ENCODE results near the gene ARF3.
"Not testable (repeated sequence)": the region's sequence is repeated elsewhere in the genome, so short reads cannot be mapped to it uniquely, and the experiment has no call there.

Gene ARF3

DNA sequence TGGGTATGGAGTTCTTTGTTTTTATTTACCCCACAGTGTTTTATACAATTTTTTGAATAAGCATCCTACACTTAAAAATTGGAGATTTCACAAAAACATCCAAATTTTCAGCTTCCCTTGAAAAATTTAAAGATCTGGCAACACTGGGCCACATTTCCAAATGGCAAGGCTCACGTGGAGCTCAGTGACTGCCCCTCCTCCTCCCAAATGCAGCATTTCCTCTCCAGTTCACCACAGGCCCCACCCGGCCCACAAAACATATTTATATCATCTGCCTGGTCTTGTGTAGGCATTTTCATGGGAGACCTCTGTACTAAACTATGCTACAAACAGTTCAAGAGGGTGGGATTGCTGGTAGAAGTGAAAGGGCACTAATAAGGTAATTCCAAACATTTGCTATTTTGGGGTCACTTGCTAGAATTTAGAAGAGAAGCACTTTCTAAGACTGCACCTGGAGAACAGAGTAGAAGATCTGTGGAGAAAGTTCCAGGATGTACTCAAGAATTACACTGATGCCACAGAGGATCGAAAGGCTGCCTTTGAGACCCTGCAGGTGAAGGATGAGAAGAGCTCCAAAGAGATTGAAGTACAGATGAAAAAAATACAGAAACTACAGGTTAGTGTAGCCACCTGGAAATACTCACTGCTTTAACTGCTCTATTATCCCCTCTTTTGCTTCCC lies 39.3 kb downstream of the ARF3 start:
- no peak overlapping the region for H3K23ac ChIP-seq (ENCODE audit: low read length in 2 of 2)

DNA sequence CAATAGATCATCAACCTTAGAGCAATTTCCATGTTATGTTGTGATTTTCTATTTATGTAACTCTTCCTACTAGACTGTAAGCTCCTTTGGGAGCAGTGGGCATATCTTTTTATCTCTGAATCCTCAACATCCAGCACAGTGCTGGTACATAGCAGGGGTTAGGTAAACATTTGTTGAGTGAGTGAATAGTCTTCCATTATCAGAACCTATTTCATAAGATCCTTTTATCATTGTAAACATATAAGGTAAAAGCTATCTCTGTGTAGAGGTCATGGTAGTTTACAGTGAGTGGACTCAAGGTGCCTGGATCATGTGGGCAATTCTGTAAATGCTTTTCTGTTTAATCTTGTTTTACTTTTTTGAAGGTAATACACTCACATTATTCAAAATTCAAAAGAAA lies 47.1 kb downstream of the ARF3 start:
- Histone ChIP-seq H3K4me2 (ENCODE audit: low read length, poor library complexity, severe bottlenecking) (no peak overlapping the region), H2AFZ (ENCODE audit: low read depth, low read length) (no peak overlapping the region), H3K4me3 (ENCODE audit: insufficient read depth in 1 of 2, low read depth in 1 of 2, low read length in 2 of 2) (no peak overlapping the region), H3K9me3 (ENCODE audit: control insufficient read depth, low read length) (no peaks in the 10 kb centered on the region), H2BK5ac (ENCODE audit: low read depth, low read length, poor library complexity, severe bottlenecking) (no peak overlapping the region), H3K4ac (ENCODE audit: low read depth in 1 of 2, low read length in 2 of 2) (no peak overlapping the region), H2BK15ac (ENCODE audit: low read depth, poor library complexity, severe bottlenecking) (no peak overlapping the region), H3K18ac (ENCODE audit: low read depth in 1 of 2, low read length in 2 of 2) (no peak overlapping the region), H4K91ac (ENCODE audit: low read length) (no peak overlapping the region), H3K27ac (ENCODE audit: low read length, poor library complexity, severe bottlenecking) (no peak overlapping the region), H2BK120ac (ENCODE audit: low read depth, low read length) (no peak overlapping the region), H2AK5ac (ENCODE audit: low read length, severe bottlenecking) (no peak overlapping the region), H2BK12ac (ENCODE audit: low read length in 2 of 2) (no peak overlapping the region), H3K23ac (ENCODE audit: low read length in 2 of 2) (no peak overlapping the region), H3K4me1 (ENCODE audit: control insufficient read depth, insufficient read depth, low read depth, low read length) (no peaks in the 10 kb centered on the region), H3K36me3 (ENCODE audit: control insufficient read depth in 1 of 2, insufficient read depth in 2 of 2, low read depth in 1 of 2, low read length in 2 of 2) (peaks cover 0 to 3% of the 10 kb centered on the region in 2 experiments), H3K27me3 (ENCODE audit: control insufficient read depth in 1 of 2, insufficient read depth in 1 of 2, low read length in 2 of 2) (peaks cover 0 to 2% of the 10 kb centered on the region in 2 experiments), H3K14ac (ENCODE audit: low read length in 2 of 2) (no peak overlapping the region), H4K8ac (ENCODE audit: low read length) (no peak overlapping the region), H3K79me1 (replicated peaks; ENCODE audit: low read length, poor library complexity, severe bottlenecking) (no peaks in the 10 kb centered on the region), H3K9ac (ENCODE audit: low read length) (no peak overlapping the region)
- no peak for DNase-seq

More for the DNA sequence above, 39.3 kb downstream of the ARF3 start:
- H3K9me3 ChIP-seq (ENCODE audit: control insufficient read depth, low read length), result no peaks in the 10 kb centered on the region
- peaks cover 2% of the 10 kb centered on the region for H3K79me1 ChIP-seq (replicated peaks; ENCODE audit: low read length, poor library complexity, severe bottlenecking)
- no peak overlapping the region for H3K4ac ChIP-seq (ENCODE audit: low read depth in 1 of 2, low read length in 2 of 2)
- H2BK15ac ChIP-seq (ENCODE audit: low read depth, poor library complexity, severe bottlenecking), result no peak overlapping the region
- H3K4me1 ChIP-seq (ENCODE audit: control insufficient read depth, insufficient read depth, low read depth, low read length), result no peaks in the 10 kb centered on the region
- H2BK120ac ChIP-seq (ENCODE audit: low read depth, low read length), result no peak overlapping the region
- no peak overlapping the region for H3K9ac ChIP-seq (ENCODE audit: low read length)
- H3K4me3 ChIP-seq (ENCODE audit: insufficient read depth in 1 of 2, low read depth in 1 of 2, low read length in 2 of 2), result no peak overlapping the region
- no peak overlapping the region for H3K4me2 ChIP-seq (ENCODE audit: low read length, poor library complexity, severe bottlenecking)
- H4K8ac ChIP-seq (ENCODE audit: low read length), result no peak overlapping the region
- DNase-seq, result no peak
- H3K27me3 ChIP-seq (ENCODE audit: control insufficient read depth in 1 of 2, insufficient read depth in 1 of 2, low read length in 2 of 2), result no peaks in the 10 kb centered on the region
- H3K18ac ChIP-seq (ENCODE audit: low read depth in 1 of 2, low read length in 2 of 2), result no peak overlapping the region
- H3K27ac ChIP-seq (ENCODE audit: low read length, poor library complexity, severe bottlenecking), result no peak overlapping the region
- no peak overlapping the region for H2BK12ac ChIP-seq (ENCODE audit: low read length in 2 of 2)
- no peak overlapping the region for H2BK5ac ChIP-seq (ENCODE audit: low read depth, low read length, poor library complexity, severe bottlenecking)
- no peak overlapping the region for H2AK5ac ChIP-seq (ENCODE audit: low read length, severe bottlenecking)
- H2AFZ ChIP-seq (ENCODE audit: low read depth, low read length), result no peak overlapping the region
- H4K91ac ChIP-seq (ENCODE audit: low read length), result no peak overlapping the region
- 84% methylated on average over 2 of the region's 3 CpGs for WGBS
- H3K36me3 ChIP-seq (ENCODE audit: control insufficient read depth in 1 of 2, insufficient read depth in 2 of 2, low read depth in 1 of 2, low read length in 2 of 2), result peaks cover 15 to 20% of the 10 kb centered on the region in 2 experiments
- H3K14ac ChIP-seq (ENCODE audit: low read length in 2 of 2), result no peak overlapping the region

DNA sequence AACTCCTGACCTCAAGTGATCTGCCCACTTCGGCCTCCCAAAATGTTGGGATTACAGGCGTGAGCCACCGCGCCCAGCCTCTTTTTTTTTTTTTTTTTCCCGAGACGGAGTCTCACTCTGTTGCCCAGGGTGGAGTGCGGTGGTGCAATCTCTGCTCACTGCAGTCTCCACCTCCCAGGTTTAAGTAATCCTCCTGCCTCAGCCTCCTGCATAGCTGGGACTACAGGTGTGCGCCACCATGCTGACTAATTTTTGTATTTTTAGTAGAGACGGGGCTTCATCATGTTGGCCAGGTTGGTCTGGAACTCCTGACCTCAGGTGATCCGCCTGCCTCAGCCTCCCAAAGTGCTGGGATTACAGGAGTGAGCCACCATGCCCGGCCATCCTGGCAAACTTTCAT lies 47.6 kb downstream of the ARF3 start:
- not testable (repeated sequence) for H3K79me1 ChIP-seq (replicated peaks; ENCODE audit: low read length, poor library complexity, severe bottlenecking); H3K4me3 ChIP-seq (ENCODE audit: insufficient read depth in 1 of 2, low read depth in 1 of 2, low read length in 2 of 2); H3K36me3 ChIP-seq (ENCODE audit: control insufficient read depth in 1 of 2, insufficient read depth in 2 of 2, low read depth in 1 of 2, low read length in 2 of 2); H3K4me2 ChIP-seq (ENCODE audit: low read length, poor library complexity, severe bottlenecking); H3K4me1 ChIP-seq (ENCODE audit: control insufficient read depth, insufficient read depth, low read depth, low read length); H3K27ac ChIP-seq (ENCODE audit: low read length, poor library complexity, severe bottlenecking); H3K9ac ChIP-seq (ENCODE audit: low read length); H3K9me3 ChIP-seq (ENCODE audit: control insufficient read depth, low read length); DNase-seq; H3K14ac ChIP-seq (ENCODE audit: low read length in 2 of 2); H3K27me3 ChIP-seq (ENCODE audit: control insufficient read depth in 1 of 2, insufficient read depth in 1 of 2, low read length in 2 of 2); H2AFZ ChIP-seq (ENCODE audit: low read depth, low read length); H2BK120ac ChIP-seq (ENCODE audit: low read depth, low read length); H4K91ac ChIP-seq (ENCODE audit: low read length); H4K8ac ChIP-seq (ENCODE audit: low read length); H3K23ac ChIP-seq (ENCODE audit: low read length in 2 of 2); H2AK5ac ChIP-seq (ENCODE audit: low read length, severe bottlenecking); H2BK5ac ChIP-seq (ENCODE audit: low read depth, low read length, poor library complexity, severe bottlenecking); H3K18ac ChIP-seq (ENCODE audit: low read depth in 1 of 2, low read length in 2 of 2); H3K4ac ChIP-seq (ENCODE audit: low read depth in 1 of 2, low read length in 2 of 2); H2BK15ac ChIP-seq (ENCODE audit: low read depth, poor library complexity, severe bottlenecking); H2BK12ac ChIP-seq (ENCODE audit: low read length in 2 of 2)
- 84% methylated on average over 9 of the region's 11 CpGs for WGBS

DNA sequence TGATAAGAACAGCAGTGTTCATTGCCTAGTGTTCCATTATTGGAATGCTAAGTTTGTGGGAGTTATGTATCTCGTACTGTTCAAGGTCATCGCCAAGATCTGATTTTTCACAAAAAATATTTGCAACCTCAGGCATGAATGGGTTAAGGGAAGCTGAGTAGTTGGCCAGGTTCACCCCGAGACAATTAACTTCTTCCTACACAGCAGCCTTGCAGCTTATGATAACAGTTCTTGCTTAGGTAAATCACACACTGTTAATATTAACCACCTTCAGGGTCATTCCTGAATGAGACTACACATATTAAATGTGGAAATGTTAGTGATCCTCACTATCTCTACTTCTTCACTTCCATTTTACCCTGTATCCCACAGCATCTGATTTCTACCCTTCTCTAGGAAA lies 50.0 kb downstream of the ARF3 start:
- Histone ChIP-seq H3K9ac (ENCODE audit: low read length) (no peak overlapping the region), H3K4ac (ENCODE audit: low read depth in 1 of 2, low read length in 2 of 2) (no peak overlapping the region), H3K18ac (ENCODE audit: low read depth in 1 of 2, low read length in 2 of 2) (no peak overlapping the region), H3K4me3 (ENCODE audit: insufficient read depth in 1 of 2, low read depth in 1 of 2, low read length in 2 of 2) (no peak overlapping the region), H4K8ac (ENCODE audit: low read length) (no peak overlapping the region), H3K4me2 (ENCODE audit: low read length, poor library complexity, severe bottlenecking) (no peak overlapping the region), H2AK5ac (ENCODE audit: low read length, severe bottlenecking) (no peak overlapping the region), H2BK5ac (ENCODE audit: low read depth, low read length, poor library complexity, severe bottlenecking) (no peak overlapping the region), H2BK12ac (ENCODE audit: low read length in 2 of 2) (no peak overlapping the region), H3K27me3 (ENCODE audit: control insufficient read depth in 1 of 2, insufficient read depth in 1 of 2, low read length in 2 of 2) (peaks cover 0 to 7% of the 10 kb centered on the region in 2 experiments), H3K79me1 (replicated peaks; ENCODE audit: low read length, poor library complexity, severe bottlenecking) (no peaks in the 10 kb centered on the region), H3K36me3 (ENCODE audit: control insufficient read depth in 1 of 2, insufficient read depth in 2 of 2, low read depth in 1 of 2, low read length in 2 of 2) (no peaks in the 10 kb centered on the region), H2AFZ (ENCODE audit: low read depth, low read length) (no peak overlapping the region), H3K4me1 (ENCODE audit: control insufficient read depth, insufficient read depth, low read depth, low read length) (peaks cover 8% of the 10 kb centered on the region), H3K27ac (ENCODE audit: low read length, poor library complexity, severe bottlenecking) (no peak overlapping the region), H3K9me3 (ENCODE audit: control insufficient read depth, low read length) (no peaks in the 10 kb centered on the region), H3K14ac (ENCODE audit: low read length in 2 of 2) (no peak overlapping the region), H3K23ac (ENCODE audit: low read length in 2 of 2) (no peak overlapping the region), H2BK15ac (ENCODE audit: low read depth, poor library complexity, severe bottlenecking) (no peak overlapping the region), H2BK120ac (ENCODE audit: low read depth, low read length) (no peak overlapping the region), H4K91ac (ENCODE audit: low read length) (no peak overlapping the region)
- 96% methylated on average over 2 of the region's 3 CpGs for WGBS
- no peak for DNase-seq
